HepG2 (cell line): ENCODE results near the gene KDM5C. TPM values are rescaled to one million over a fixed set of nuclear protein-coding genes. Genes with fewer than 3 reads are reported as not detected.

Experiments used
- ATAC-seq: fragments of 200-7000 bp; cut with Tn5 transposase; 3 replicates; pipeline ENCODE4 v1.9.1; 2020; ENCODE audit warnings: mild to moderate bottlenecking, moderate library complexity
- BruUV-seq: library from RNA; stranded (reverse); fragments of 400-500 nt; replicated peaks from 2 replicates; lab custom pipeline; 2021; lab: Mats Ljungman, UMichigan
- CTCF ChIA-PET: fragments of 300-600 bp; formaldehyde crosslinking; extraction: SDS; loops from one replicate; lab custom pipeline; 2021; ENCODE audit warnings: low total read pairs, inconsistent platforms, low intra/inter-chr PET ratio; lab: Yijun Ruan, JAX
- POLR2A ChIA-PET: fragments of 350-600 bp; sonication (Branson Sonifier 250); formaldehyde crosslinking; loops from one replicate; lab custom pipeline; 2020; ENCODE audit warnings: antibody characterized with exemption, inconsistent platforms; lab: Yijun Ruan, JAX
- DNase-seq: peaks from one replicate; pipeline ENCODE4 v3.0.0-alpha.2; 2015; ENCODE audit warnings: low spot score
- FAIRE-seq: peaks from 3 replicates; lab custom pipeline; 2011; peaks lifted over from hg19 to GRCh38; lab: Jason Lieb, UNC
- H2AFZ ChIP-seq: one replicate; pipeline ENCODE4 v1.6.1; 2011; ENCODE audit warnings: low read length, inconsistent platforms
- H3K27ac ChIP-seq: fragments of 300-600 bp; 3 replicates; pipeline ENCODE4 v1.8.0; 2011; ENCODE audit warnings: mixed run types, mild to moderate bottlenecking, mixed read lengths, low read length, inconsistent platforms; ENCODE audit not compliant: insufficient read depth; ENCODE audit errors: extremely low read length
- H3K27me3 ChIP-seq, 2 experiments: fragments of 200-600 bp in 1 of 2; 2 replicates in 1 of 2; 3 replicates in 1 of 2; pipeline versions ENCODE4 v1.6.0 to v1.8.0; 2011; ENCODE audit warnings: low read length in 2 of 2, mild to moderate bottlenecking in 2 of 2, moderate library complexity in 2 of 2, inconsistent platforms in 1 of 2; ENCODE audit not compliant: insufficient read depth in 2 of 2, control insufficient read depth in 1 of 2
- H3K36me3 ChIP-seq, 2 experiments: fragments of 200-600 bp in 1 of 2; replicated peaks in 1 of 2; 2 replicates in 1 of 2; 3 replicates in 1 of 2; pipeline versions ENCODE4 v1.5.1 to v1.8.0; 2011; ENCODE audit warnings: low read length in 2 of 2, inconsistent platforms in 1 of 2; ENCODE audit not compliant: insufficient read depth in 2 of 2, control insufficient read depth in 1 of 2
- H3K4me1 ChIP-seq: 2 replicates; pipeline ENCODE4 v1.5.1; 2012; ENCODE audit warnings: low read length, inconsistent platforms; ENCODE audit not compliant: insufficient read depth
- H3K4me2 ChIP-seq: 2 replicates; pipeline ENCODE4 v1.6.0; 2011; ENCODE audit warnings: low read depth, low read length, inconsistent platforms
- H3K4me3 ChIP-seq, 3 experiments: fragments of 200-600 bp in 1 of 3; sonication (generic), shearing (Covaris generic) in 1 of 3; replicated peaks in 1 of 3; 2 replicates each; pipeline ENCODE4 v1.5.1; 2011 to 2016; ENCODE audit warnings: low read length in 3 of 3, inconsistent platforms in 2 of 3, low read depth in 2 of 3, mild to moderate bottlenecking in 2 of 3, control low read depth in 1 of 3, mixed read lengths in 1 of 3; ENCODE audit not compliant: insufficient read depth in 1 of 3
- H3K79me2 ChIP-seq: one replicate; pipeline ENCODE4 v1.6.1; 2011; ENCODE audit warnings: low read length, inconsistent platforms; ENCODE audit not compliant: insufficient read depth
- H3K9ac ChIP-seq: 2 replicates; pipeline ENCODE4 v1.6.0; 2011; ENCODE audit warnings: mild to moderate bottlenecking, low read depth, low read length, inconsistent platforms; ENCODE audit not compliant: insufficient read depth
- H3K9me3 ChIP-seq: 2 replicates; pipeline ENCODE4 v1.5.1; 2012; ENCODE audit warnings: mild to moderate bottlenecking, low read length
- H4K20me1 ChIP-seq: 2 replicates; pipeline ENCODE4 v1.6.0; 2011; ENCODE audit warnings: inconsistent platforms, mild to moderate bottlenecking, low read length, moderate library complexity; ENCODE audit not compliant: insufficient read depth
- ELK4 ChIP-seq: sonication (generic); formaldehyde crosslinking; IDR thresholded peaks from 2 replicates; pipeline ENCODE4 v1.9.0; 2021; ENCODE audit warnings: missing genetic modification reagents, borderline replicate concordance
- GATA4 ChIP-seq: sonication (generic); IDR thresholded peaks from 2 replicates; pipeline ENCODE4 v1.6.1; 2016; ENCODE audit warnings: antibody characterized with exemption, low read depth, borderline replicate concordance
- GPN1 ChIP-seq: sonication (generic); formaldehyde crosslinking; IDR thresholded peaks from 2 replicates; pipeline ENCODE4 v1.5.1; 2020; ENCODE audit warnings: missing genetic modification reagents, borderline replicate concordance
- HOXA7 ChIP-seq: sonication (generic); formaldehyde crosslinking; IDR thresholded peaks from 2 replicates; pipeline ENCODE4 v1.8.1; 2022; ENCODE audit warnings: mild to moderate bottlenecking, missing genetic modification reagents, moderate library complexity
- IRX3 ChIP-seq: sonication (generic); formaldehyde crosslinking; IDR thresholded peaks from 2 replicates; pipeline ENCODE4 v1.8.1; 2023; ENCODE audit warnings: mild to moderate bottlenecking, low read depth, missing genetic modification reagents, borderline replicate concordance
- POLR2AphosphoS5 ChIP-seq: IDR thresholded peaks from 2 replicates; pipeline ENCODE4 v1.6.1; 2012; ENCODE audit warnings: low read depth, low read length
- TEAD3 ChIP-seq: optimal IDR thresholded peaks from 2 replicates; pipeline ENCODE3; 2016; ENCODE audit warnings: borderline replicate concordance
- ZNF224 ChIP-seq: sonication (generic); formaldehyde crosslinking; IDR thresholded peaks from 2 replicates; pipeline ENCODE4 v1.5.0; 2020; ENCODE audit warnings: mild to moderate bottlenecking, missing genetic modification reagents
- ZNF318 ChIP-seq: sonication (generic); formaldehyde crosslinking; IDR thresholded peaks from 2 replicates; pipeline ENCODE4 v1.4.0; 2020; ENCODE audit warnings: mild to moderate bottlenecking, missing genetic modification reagents
- ZNF709 ChIP-seq: sonication (generic); formaldehyde crosslinking; IDR thresholded peaks from 2 replicates; pipeline ENCODE4 v1.5.0; 2020; ENCODE audit warnings: mild to moderate bottlenecking, missing genetic modification reagents
- WGBS: methylation state at CpG from one replicate; pipeline ENCODE4 v1.1.6; 2017; ENCODE audit warnings: low lambda C conversion rate; 5-methylcytosine and 5-hydroxymethylcytosine counted together
- in situ Hi-C: cut with HindIII; loops from 2 replicates; pipeline ENCODE4 v1.10.0; 2017; ENCODE audit warnings: low pct_unique_long_range_greater_than_20kb; ENCODE audit not compliant: extremely low pct_ligation_motif_present
- intact Hi-C: fragments of 100-400 bp; cut with micrococcal nuclease; formaldehyde crosslinking; loops from one replicate; pipeline ENCODE4 v1.10.0; 2022; ENCODE audit not compliant: unreplicated experiment
- polyA plus RNA-seq, 8 experiments: library from polyadenylated mRNA; depleted of rRNA in 3 of 8; stranded (reverse) in 7 of 8; unstranded in 1 of 8; fragments of >200 nt; fragmentation: Illumina TruSeq in 4 of 8; extraction: Trizol in 4 of 8; gene quantifications; 2 replicates each; pipeline versions ENCODE4 v1.2.1 to v1.2.3, GENCODE V29; 2011 to 2016; ENCODE audit warnings: low read depth in 4 of 8, missing spikeins in 1 of 8, mixed read lengths in 1 of 8; ENCODE audit not compliant: insufficient read depth in 1 of 8
- total RNA-seq, 5 experiments: library from RNA; depleted of rRNA; stranded (reverse); fragments of >200 nt; fragmentation: Illumina TruSeq; extraction: Trizol; gene quantifications; 2 replicates each; pipeline ENCODE4 v1.2.3, GENCODE V29; 2016; ENCODE audit warnings: low read depth in 1 of 5

Gene KDM5C
- total and polyA plus RNA-seq, 2 of the 13 experiments (the other 11 are each of a cell fraction or from before 2014, with no cell fraction given), result 32.5 to 34.0 TPM

DNA sequence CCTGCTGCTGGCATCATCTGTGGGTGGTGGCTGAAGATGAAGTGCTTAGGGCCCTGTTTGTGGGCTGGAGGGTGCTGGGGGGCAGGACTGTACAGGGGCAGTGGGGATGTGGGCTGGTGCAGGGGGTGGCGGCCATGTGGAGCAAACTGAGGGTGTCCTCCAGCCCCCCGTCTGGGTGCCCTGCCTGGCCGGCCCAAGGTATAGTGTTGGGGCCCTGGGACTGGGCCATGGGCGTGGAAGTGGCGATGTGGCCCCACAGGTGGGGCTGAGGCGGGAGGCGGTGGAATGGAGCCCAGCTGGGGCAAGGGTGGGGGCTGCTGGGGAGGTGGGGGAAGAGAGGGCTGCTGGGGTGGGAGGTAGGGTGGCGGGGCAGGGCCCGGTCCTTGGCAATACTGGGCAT lies 9.5 kb upstream of the KDM5C start:
- no TSS peak for BruUV-seq
- no peak overlapping the region for H3K27ac ChIP-seq
- no peak overlapping the region for H3K4me3 ChIP-seq
- WGBS, result no CpG with 5 or more reads among the region's 9 CpGs
- H3K9ac ChIP-seq, result no peak overlapping the region
- TF ChIP-seq POLR2AphosphoS5 (no peak), IRX3 (no peak)
- 0 out of 2 replicates have a peak, but pooled peaks cover 14% of the 10 kb centered on the region for H3K4me1 ChIP-seq
- no peaks in the 10 kb centered on the region for H3K36me3 ChIP-seq
- H4K20me1 ChIP-seq, result no peaks in the 10 kb centered on the region
- POLR2A ChIA-PET, result no interaction called here
- ATAC-seq (no peak), DNase-seq (no peak), FAIRE-seq (no peak)
- intact Hi-C loops, result no loop called here
- CTCF ChIA-PET, result no interaction called here
- H3K27me3 ChIP-seq, result peaks cover 0 to 3% of the 10 kb centered on the region in 2 experiments; a peak in 2 of 5 replicates
- no peak overlapping the region for H2AFZ ChIP-seq
- H3K4me2 ChIP-seq, result no peak overlapping the region
- no peaks in the 10 kb centered on the region for H3K9me3 ChIP-seq
- no peaks in the 10 kb centered on the region for H3K79me2 ChIP-seq
- in situ Hi-C loops, result no loop called here

GRCh38 chrX:53233536-53233935 lies 8.5 kb upstream of the KDM5C start:
- no peak overlapping the region for H3K4me2 ChIP-seq
- H3K4me1 ChIP-seq, result 0 out of 2 replicates have a peak, but pooled peaks cover 14% of the 10 kb centered on the region
- H2AFZ ChIP-seq, result no peak overlapping the region
- FAIRE-seq (no peak), DNase-seq (no peak), ATAC-seq (no peak)
- H3K79me2 ChIP-seq, result no peaks in the 10 kb centered on the region
- ChIA-PET POLR2A (no interaction called here), CTCF (no interaction called here)
- no peaks in the 10 kb centered on the region for H3K36me3 ChIP-seq
- no peak overlapping the region for H3K4me3 ChIP-seq
- no TSS peak for BruUV-seq
- in situ Hi-C loops, result no loop called here
- no peak overlapping the region for H3K27ac ChIP-seq
- no peaks in the 10 kb centered on the region for H3K9me3 ChIP-seq
- peaks cover 0 to 3% of the 10 kb centered on the region in 2 experiments; a peak in 2 of 5 replicates for H3K27me3 ChIP-seq
- H3K9ac ChIP-seq, result no peak overlapping the region
- intact Hi-C loops, result no loop called here
- WGBS, result 46% methylated on average over 5 of the region's 9 CpGs
- H4K20me1 ChIP-seq, result no peaks in the 10 kb centered on the region
- TF ChIP-seq GPN1, result no peak
- no peak for TF ChIP-seq ELK4
- TF ChIP-seq GATA4, result no peak
- no peak for TF ChIP-seq ZNF224
- TF ChIP-seq HOXA7 (CRISPR knock-in tag), result no peak
- TF ChIP-seq TEAD3 (CRISPR knock-in tag), result no peak
- no peak for TF ChIP-seq ZNF318
- TF ChIP-seq ZNF709 (CRISPR knock-in tag), result no peak
